Measurements from ENCODE around the gene DAZAP1. TPM values are rescaled to one million over a fixed set of nuclear protein-coding genes. Genes with fewer than 3 reads are reported as not detected.

DAZAP1 gene
- total RNA-seq, 1 donor from 2014 or later = 15.8 TPM

- Histone ChIP-seq H3K27me3 (no peaks in the 10 kb centered on the region), H3K4me1 (peaks cover 11 to 15% of the 10 kb centered on the region in 2 donors), H3K36me3 (peaks cover 67 to 73% of the 10 kb centered on the region in 2 donors), H3K9me3 (no peaks in the 10 kb centered on the region), H3K4me3 (no peak overlapping the region), H3K27ac (no peak overlapping the region)
- intact Hi-C loops (cut with DNase I) = no loop called here
- TF ChIP-seq CTCF (IDR thresholded peaks at IDR 0.05) = no peak
- no peak for DNase-seq (ENCODE audit: low spot score in 2 of 2)
Observed at GRCh38 chr19:1420590-1420989, 13.2 kb downstream of the DAZAP1 start.

GRCh38 chr19:1421218-1421957 lies 14.0 kb downstream of the DAZAP1 start:
- DNase-seq (ENCODE audit: low spot score in 2 of 2) = no peak
- Histone ChIP-seq H3K4me3 (no peak overlapping the region), H3K27ac (no peak overlapping the region), H3K36me3 (peaks cover 73 to 81% of the 10 kb centered on the region in 2 donors), H3K9me3 (no peaks in the 10 kb centered on the region), H3K4me1 (peaks cover 4 to 7% of the 10 kb centered on the region in 2 donors), H3K27me3 (no peaks in the 10 kb centered on the region)
- intact Hi-C loops (cut with DNase I) = no loop called here
- no peak for TF ChIP-seq CTCF (IDR thresholded peaks at IDR 0.05)

GRCh38 chr19:1421958-1422305 lies 14.5 kb downstream of the DAZAP1 start:
- Histone ChIP-seq H3K4me1 (peaks cover 0 to 2% of the 10 kb centered on the region in 2 donors), H3K27ac (no peak overlapping the region), H3K27me3 (no peaks in the 10 kb centered on the region), H3K9me3 (no peaks in the 10 kb centered on the region), H3K36me3 (peaks cover 78 to 84% of the 10 kb centered on the region in 2 donors), H3K4me3 (no peak overlapping the region)
- no peak for TF ChIP-seq CTCF (IDR thresholded peaks at IDR 0.05)
- intact Hi-C loops (cut with DNase I) = no loop called here
- no peak for DNase-seq (ENCODE audit: low spot score in 2 of 2)

- H3K36me3 ChIP-seq = peaks cover 82 to 89% of the 10 kb centered on the region in 2 donors
- intact Hi-C loops (cut with DNase I) = no loop called here
- no peak for TF ChIP-seq CTCF (IDR thresholded peaks at IDR 0.05)
- H3K9me3 ChIP-seq = no peaks in the 10 kb centered on the region
- H3K4me3 ChIP-seq = no peak overlapping the region
- no peak overlapping the region for H3K27ac ChIP-seq
- H3K27me3 ChIP-seq = no peaks in the 10 kb centered on the region
- DNase-seq (ENCODE audit: low spot score in 2 of 2) = no peak
- H3K4me1 ChIP-seq = no peaks in the 10 kb centered on the region
Observed at GRCh38 chr19:1422360-1422759, 15.0 kb downstream of the DAZAP1 start.

GRCh38 chr19:1422943-1423342 lies 15.6 kb downstream of the DAZAP1 start:
- Histone ChIP-seq H3K4me3 (no peak overlapping the region), H3K27me3 (no peaks in the 10 kb centered on the region), H3K27ac (no peak overlapping the region), H3K4me1 (no peaks in the 10 kb centered on the region), H3K36me3 (peaks cover 79 to 93% of the 10 kb centered on the region in 2 donors), H3K9me3 (no peaks in the 10 kb centered on the region)
- no peak for DNase-seq (ENCODE audit: low spot score in 2 of 2)
- TF ChIP-seq CTCF (IDR thresholded peaks at IDR 0.05) = no peak
- intact Hi-C loops (cut with DNase I) = no loop called here

Data from ascending aorta (tissue), 2 donors.